ENCODE measurements around the gene PLAC1. TPM values are rescaled to one million over a fixed set of nuclear protein-coding genes. Genes with fewer than 3 reads are reported as not detected.

The PLAC1 gene
- total and polyA plus RNA-seq, 2 experiments from 2014 or later: 0.93 to 2.9 TPM

DNA sequence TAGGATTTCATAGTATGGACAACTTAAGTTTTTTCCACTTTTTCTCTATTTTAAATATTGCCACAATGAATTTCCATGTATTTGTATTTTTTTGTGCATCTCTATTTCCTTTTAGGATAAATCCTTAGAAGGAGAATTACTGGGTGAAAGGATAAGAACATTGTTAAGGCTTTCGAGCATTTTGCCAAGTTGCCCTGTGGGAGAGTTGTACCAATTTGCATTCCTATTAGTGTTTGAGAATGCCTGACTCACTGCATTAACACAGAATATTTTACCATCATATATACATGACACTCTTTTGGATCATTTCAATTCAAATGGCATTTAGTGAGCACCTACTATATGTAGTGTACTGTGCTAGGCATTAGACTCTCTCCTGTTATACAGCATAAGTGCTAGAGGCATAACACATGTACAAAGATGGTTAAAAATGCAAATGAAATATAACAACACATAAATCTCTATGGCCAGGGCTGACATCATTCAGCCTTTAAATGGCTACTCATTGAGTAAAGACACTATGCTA is 57.0 kb downstream of the PLAC1 start:
- no peak for DNase-seq (ENCODE audit: low spot score)
- H3K4me3 ChIP-seq: no peak overlapping the region
- H3K4me1 ChIP-seq (ENCODE audit: insufficient read depth): no peaks in the 10 kb centered on the region
- H3K9me3 ChIP-seq (ENCODE audit: low read depth): no peaks in the 10 kb centered on the region
- no peak overlapping the region for H3K27ac ChIP-seq
- H3K79me2 ChIP-seq: no peaks in the 10 kb centered on the region
- H3K27me3 ChIP-seq: no peaks in the 10 kb centered on the region
- no peaks in the 10 kb centered on the region for H3K36me3 ChIP-seq (replicated peaks; ENCODE audit: insufficient read depth, low read depth)
- no peak for TF ChIP-seq EZH2phosphoT487 (IDR thresholded peaks at IDR 0.05; ENCODE audit: low read depth, severe bottlenecking, unreplicated experiment)
- TF ChIP-seq, protein P1, sequence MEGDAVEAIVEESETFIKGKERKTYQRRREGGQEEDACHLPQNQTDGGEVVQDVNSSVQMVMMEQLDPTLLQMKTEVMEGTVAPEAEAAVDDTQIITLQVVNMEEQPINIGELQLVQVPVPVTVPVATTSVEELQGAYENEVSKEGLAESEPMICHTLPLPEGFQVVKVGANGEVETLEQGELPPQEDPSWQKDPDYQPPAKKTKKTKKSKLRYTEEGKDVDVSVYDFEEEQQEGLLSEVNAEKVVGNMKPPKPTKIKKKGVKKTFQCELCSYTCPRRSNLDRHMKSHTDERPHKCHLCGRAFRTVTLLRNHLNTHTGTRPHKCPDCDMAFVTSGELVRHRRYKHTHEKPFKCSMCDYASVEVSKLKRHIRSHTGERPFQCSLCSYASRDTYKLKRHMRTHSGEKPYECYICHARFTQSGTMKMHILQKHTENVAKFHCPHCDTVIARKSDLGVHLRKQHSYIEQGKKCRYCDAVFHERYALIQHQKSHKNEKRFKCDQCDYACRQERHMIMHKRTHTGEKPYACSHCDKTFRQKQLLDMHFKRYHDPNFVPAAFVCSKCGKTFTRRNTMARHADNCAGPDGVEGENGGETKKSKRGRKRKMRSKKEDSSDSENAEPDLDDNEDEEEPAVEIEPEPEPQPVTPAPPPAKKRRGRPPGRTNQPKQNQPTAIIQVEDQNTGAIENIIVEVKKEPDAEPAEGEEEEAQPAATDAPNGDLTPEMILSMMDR (IDR thresholded peaks at IDR 0.05; ENCODE audit: poor library complexity): no peak
- TF ChIP-seq EZH2 (IDR thresholded peaks at IDR 0.05; ENCODE audit: borderline replicate concordance): no peak
- H3K9me2 ChIP-seq (replicated peaks; ENCODE audit: insufficient read depth): no peaks in the 10 kb centered on the region
- no peak overlapping the region for H2AFZ ChIP-seq
- H4K20me1 ChIP-seq (ENCODE audit: insufficient read depth, poor library complexity, severe bottlenecking): no peaks in the 10 kb centered on the region
- 78% methylated on average over 1 of the region's 1 CpG for WGBS (ENCODE audit: low lambda C conversion rate, missing lambda C conversion rate)
- no peak overlapping the region for H3K4me2 ChIP-seq

DNA sequence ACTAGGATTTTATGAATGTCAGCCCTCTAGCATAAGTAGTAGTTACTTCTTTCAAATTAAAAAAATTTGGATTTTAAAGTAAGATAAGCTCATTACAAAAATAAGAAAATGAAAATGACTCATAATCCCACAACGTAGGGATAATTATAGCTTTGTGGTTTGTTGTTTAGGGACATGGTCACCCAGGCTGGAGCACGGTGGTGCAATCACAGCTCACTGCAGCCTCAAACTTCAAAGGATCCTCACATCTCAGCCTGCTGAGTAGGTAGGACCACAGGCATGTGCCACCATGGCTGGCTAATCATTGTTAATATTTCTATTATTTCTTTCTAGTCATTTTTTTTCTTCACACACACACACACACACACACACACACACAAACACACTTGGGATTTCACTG is 57.6 kb downstream of the PLAC1 start:
- Histone ChIP-seq H3K36me3 (replicated peaks; ENCODE audit: insufficient read depth, low read depth) (no peaks in the 10 kb centered on the region), H3K4me3 (no peak overlapping the region), H3K27ac (no peak overlapping the region), H3K27me3 (no peaks in the 10 kb centered on the region), H4K20me1 (ENCODE audit: insufficient read depth, poor library complexity, severe bottlenecking) (no peaks in the 10 kb centered on the region), H3K4me2 (no peak overlapping the region), H2AFZ (no peak overlapping the region), H3K9me3 (ENCODE audit: low read depth) (no peaks in the 10 kb centered on the region), H3K9me2 (replicated peaks; ENCODE audit: insufficient read depth) (no peaks in the 10 kb centered on the region), H3K4me1 (ENCODE audit: insufficient read depth) (no peaks in the 10 kb centered on the region), H3K79me2 (no peaks in the 10 kb centered on the region)
- TF ChIP-seq EZH2phosphoT487 (IDR thresholded peaks at IDR 0.05; ENCODE audit: low read depth, severe bottlenecking, unreplicated experiment): no peak
- TF ChIP-seq, protein P1 (IDR thresholded peaks at IDR 0.05; ENCODE audit: poor library complexity): no peak
- TF ChIP-seq EZH2 (IDR thresholded peaks at IDR 0.05; ENCODE audit: borderline replicate concordance): no peak
- 31% methylated on average over 2 of the region's 2 CpGs for WGBS (ENCODE audit: low lambda C conversion rate, missing lambda C conversion rate)
- DNase-seq (ENCODE audit: low spot score): no peak

DNA sequence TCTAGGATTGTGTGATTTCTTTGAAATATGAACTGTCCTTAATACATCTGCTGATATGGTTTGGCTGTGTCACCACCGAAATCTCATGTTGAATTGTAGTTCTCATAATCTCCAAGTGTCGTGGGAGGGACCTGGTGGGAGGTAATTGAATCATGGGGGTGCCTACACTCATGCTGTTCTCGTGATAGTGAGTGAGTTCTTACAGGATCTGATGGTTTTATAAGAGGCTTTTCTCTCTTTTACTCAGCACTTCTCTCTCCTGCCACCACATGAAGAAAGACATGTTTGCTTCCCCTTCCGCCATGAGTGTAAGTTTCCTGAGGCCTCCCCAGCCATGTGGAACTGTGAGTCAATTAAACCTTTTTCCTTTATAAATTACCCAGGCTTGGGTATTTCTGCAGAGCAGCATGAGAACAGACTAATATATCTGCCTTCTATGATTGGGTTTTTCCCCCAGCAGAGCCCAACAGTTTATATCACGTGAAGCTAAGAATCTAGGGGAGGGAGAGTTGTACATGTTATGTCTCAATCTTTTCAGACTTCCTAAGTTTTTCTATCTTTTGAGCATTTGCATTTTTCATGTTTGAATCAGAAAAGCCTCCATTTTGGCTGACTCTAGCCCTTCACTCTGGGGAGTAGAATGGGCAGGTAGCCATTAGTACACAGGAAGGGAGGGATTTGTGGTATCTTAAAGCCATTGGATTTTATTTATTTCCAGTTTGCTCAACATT is 58.9 kb downstream of the PLAC1 start:
- Histone ChIP-seq H3K9me2 (replicated peaks; ENCODE audit: insufficient read depth) (no peaks in the 10 kb centered on the region), H3K36me3 (replicated peaks; ENCODE audit: insufficient read depth, low read depth) (no peaks in the 10 kb centered on the region), H3K27me3 (no peaks in the 10 kb centered on the region), H3K79me2 (no peaks in the 10 kb centered on the region), H3K4me2 (no peak overlapping the region), H3K9me3 (ENCODE audit: low read depth) (no peaks in the 10 kb centered on the region), H3K4me1 (ENCODE audit: insufficient read depth) (no peaks in the 10 kb centered on the region), H3K27ac (peak overlapping the region; percentile 23), H2AFZ (no peak overlapping the region), H3K4me3 (no peak overlapping the region), H4K20me1 (ENCODE audit: insufficient read depth, poor library complexity, severe bottlenecking) (no peaks in the 10 kb centered on the region)
- TF ChIP-seq, protein P1 (IDR thresholded peaks at IDR 0.05; ENCODE audit: poor library complexity): no peak
- TF ChIP-seq EZH2phosphoT487 (IDR thresholded peaks at IDR 0.05; ENCODE audit: low read depth, severe bottlenecking, unreplicated experiment): no peak
- DNase-seq (ENCODE audit: low spot score): no peak
- 41% methylated on average over 5 of the region's 5 CpGs for WGBS (ENCODE audit: low lambda C conversion rate, missing lambda C conversion rate)
